Fibroblast of lung (primary cell): ENCODE measurements around the gene B9D1. TPM values are rescaled to one million over a fixed set of nuclear protein-coding genes. Genes with fewer than 3 reads are reported as not detected.

Experiments used
- DNase-seq, 2 donors: peaks; one replicate each; pipeline versions ENCODE4 v3.0.0 to v3.0.0-alpha.2; 2010; ENCODE audit warnings: low read depth in 2 of 2
- H2AFZ ChIP-seq: 2 replicates; pipeline ENCODE4 v1.5.1; 2012; ENCODE audit warnings: low read length, control low read depth, inconsistent platforms
- H3K27ac ChIP-seq: 2 replicates; pipeline ENCODE4 v1.5.1; 2011; ENCODE audit warnings: low read length, control low read depth; ENCODE audit not compliant: insufficient read depth
- H3K27me3 ChIP-seq: 2 replicates; pipeline ENCODE4 v1.5.1; 2011; ENCODE audit warnings: mild to moderate bottlenecking, low read length; ENCODE audit not compliant: control insufficient read depth, insufficient read depth
- H3K36me3 ChIP-seq: 2 replicates; pipeline ENCODE4 v1.5.1; 2011; ENCODE audit warnings: low read length; ENCODE audit not compliant: control insufficient read depth, insufficient read depth
- H3K4me1 ChIP-seq: 2 replicates; pipeline ENCODE4 v1.5.1; 2011; ENCODE audit warnings: low read length; ENCODE audit not compliant: control insufficient read depth, insufficient read depth; ENCODE audit errors: extremely low read depth
- H3K4me2 ChIP-seq: 2 replicates; pipeline ENCODE4 v1.5.1; 2011; ENCODE audit warnings: low read length, control low read depth; ENCODE audit not compliant: insufficient read depth; ENCODE audit errors: extremely low read depth
- H3K4me3 ChIP-seq, 4 experiments: fragments of 200-600 bp in 1 of 4; sonication (generic) in 1 of 4; replicated peaks in 1 of 4; 2 replicates each; pipeline ENCODE4 v1.5.1; 2011 to 2016; ENCODE audit warnings: low read length in 4 of 4, low read depth in 3 of 4, mild to moderate bottlenecking in 3 of 4, control low read depth in 2 of 4, inconsistent platforms in 1 of 4, mixed read lengths in 1 of 4; ENCODE audit not compliant: insufficient read depth in 1 of 4; ENCODE audit errors: control extremely low read depth in 1 of 4
- H3K79me2 ChIP-seq: 2 replicates; pipeline ENCODE4 v1.5.1; 2012; ENCODE audit warnings: mild to moderate bottlenecking, low read length, inconsistent platforms; ENCODE audit not compliant: control insufficient read depth, insufficient read depth
- H3K9ac ChIP-seq: 2 replicates; pipeline ENCODE4 v1.5.1; 2011; ENCODE audit warnings: mild to moderate bottlenecking, low read length, control low read depth; ENCODE audit not compliant: insufficient read depth
- H3K9me3 ChIP-seq: 2 replicates; pipeline ENCODE4 v1.5.1; 2012; ENCODE audit warnings: low read depth, low read length; ENCODE audit not compliant: control insufficient read depth, insufficient read depth
- H4K20me1 ChIP-seq: 2 replicates; pipeline ENCODE4 v1.5.1; 2011; ENCODE audit warnings: low read length; ENCODE audit not compliant: control insufficient read depth, insufficient read depth; ENCODE audit errors: extremely low read depth
- CTCF ChIP-seq, 2 donors: IDR thresholded peaks in 1 of 2; conservative IDR thresholded peaks in 1 of 2; 1 replicate in 1 of 2; 2 replicates in 1 of 2; pipeline ENCODE4 v1.5.1; 2011 to 2012; ENCODE audit warnings: low read length in 2 of 2, control low read depth in 1 of 2, inconsistent platforms in 1 of 2, low read depth in 1 of 2, mild to moderate bottlenecking in 1 of 2
- EZH2 ChIP-seq: IDR thresholded peaks from 2 replicates; pipeline ENCODE4 v1.5.1; 2012; ENCODE audit warnings: low read length, control low read depth, mild to moderate bottlenecking; ENCODE audit errors: missing control alignments
- polyA plus RNA-seq, 2 donors: library from polyadenylated mRNA; depleted of rRNA in 1 of 2; stranded (reverse) in 1 of 2; unstranded in 1 of 2; fragments of >200 nt; gene quantifications; 2 replicates each; pipeline ENCODE4 v1.2.1, GENCODE V29; 2011 to 2012; ENCODE audit warnings: missing spikeins in 1 of 2
- total RNA-seq: library from RNA; depleted of rRNA; stranded (reverse); fragments of >200 nt; gene quantifications from 2 replicates; pipeline ENCODE4 v1.2.1, GENCODE V29; 2014

B9D1 gene
- total and polyA plus RNA-seq, 2 donors (not counting 1 experiment from before 2014, with no cell fraction given), result 35.7 to 38.5 TPM

GRCh38 chr17:19390951-19391350, 28.4 kb upstream of the B9D1 start:
- no peaks in the 10 kb centered on the region for H3K36me3 ChIP-seq
- H4K20me1 ChIP-seq, result no peaks in the 10 kb centered on the region
- no peak overlapping the region for H3K9ac ChIP-seq
- no peak overlapping the region for H3K4me3 ChIP-seq
- H3K27me3 ChIP-seq, result no peaks in the 10 kb centered on the region
- H3K9me3 ChIP-seq, result no peaks in the 10 kb centered on the region
- no peak overlapping the region for H3K4me2 ChIP-seq
- H3K79me2 ChIP-seq, result no peaks in the 10 kb centered on the region
- peaks cover 26% of the 10 kb centered on the region for H3K4me1 ChIP-seq
- DNase-seq, result peak in 1 of 2 donors; percentile 25
- TF ChIP-seq CTCF (conservative IDR thresholded peaks at IDR 0.05 in 1 of 2, IDR thresholded peaks at IDR 0.05 in 1 of 2; ENCODE audit: low read depth in 1 of 2, low read length in 2 of 2), result no peak
- no peak for TF ChIP-seq EZH2
- no peak overlapping the region for H3K27ac ChIP-seq
- H2AFZ ChIP-seq, result no peak overlapping the region

GRCh38 chr17:19388791-19389785, 26.6 kb upstream of the B9D1 start:
- Histone ChIP-seq H2AFZ (no peak overlapping the region), H3K79me2 (no peaks in the 10 kb centered on the region), H3K4me3 (no peak overlapping the region), H3K9me3 (no peaks in the 10 kb centered on the region), H4K20me1 (no peaks in the 10 kb centered on the region), H3K4me2 (no peak overlapping the region), H3K36me3 (peaks cover 5% of the 10 kb centered on the region), H3K27me3 (no peaks in the 10 kb centered on the region), H3K4me1 (peaks cover 42% of the 10 kb centered on the region), H3K27ac (no peak overlapping the region), H3K9ac (no peak overlapping the region)
- peak in 1 of 2 donors; percentile 26 for DNase-seq
- TF ChIP-seq EZH2 (no peak), CTCF (conservative IDR thresholded peaks at IDR 0.05 in 1 of 2, IDR thresholded peaks at IDR 0.05 in 1 of 2; ENCODE audit: low read depth in 1 of 2, low read length in 2 of 2) (no peak)

GRCh38 chr17:19387921-19388521, 25.5 kb upstream of the B9D1 start:
- H3K9me3 ChIP-seq, result no peaks in the 10 kb centered on the region
- no peaks in the 10 kb centered on the region for H3K79me2 ChIP-seq
- H3K4me1 ChIP-seq, result peaks cover 47% of the 10 kb centered on the region
- TF ChIP-seq EZH2, result no peak
- no peak for TF ChIP-seq CTCF (conservative IDR thresholded peaks at IDR 0.05 in 1 of 2, IDR thresholded peaks at IDR 0.05 in 1 of 2; ENCODE audit: low read depth in 1 of 2, low read length in 2 of 2)
- no peak overlapping the region for H3K4me3 ChIP-seq
- no peak overlapping the region for H2AFZ ChIP-seq
- peak in 1 of 2 donors; percentile 91 for DNase-seq
- peaks cover 12% of the 10 kb centered on the region for H3K36me3 ChIP-seq
- no peaks in the 10 kb centered on the region for H3K27me3 ChIP-seq
- H4K20me1 ChIP-seq, result no peaks in the 10 kb centered on the region
- H3K9ac ChIP-seq, result no peak overlapping the region
- peak overlapping the region; percentile 48 for H3K4me2 ChIP-seq
- H3K27ac ChIP-seq, result peak overlapping the region; percentile 84
